Adrenal gland (tissue), 12 donors: ENCODE results near the gene SMIM10L2A. TPM values are rescaled to one million over a fixed set of nuclear protein-coding genes. Genes with fewer than 3 reads are reported as not detected.

Experiments
- DNase-seq, 7 donors: peaks; one replicate each; pipeline ENCODE4 v3.0.0-alpha.2; 2019 to 2020
- H3K27ac ChIP-seq, 5 donors: fragments of 200-600 bp; sonication (generic) in 4 of 5; 1 replicate in 3 of 5; 2 replicates in 2 of 5; pipeline versions ENCODE4 v1.5.1 to v1.8.0; 2016 to 2020; ENCODE audit warnings: mild to moderate bottlenecking in 1 of 5
- H3K27me3 ChIP-seq: fragments of 200-600 bp; 2 replicates; pipeline ENCODE4 v1.8.0; 2021
- H3K36me3 ChIP-seq, 2 donors: fragments of 200-600 bp; replicated peaks in 1 of 2; 1 replicate in 1 of 2; 2 replicates in 1 of 2; pipeline versions ENCODE4 v1.5.1 to v1.8.0; 2018 to 2022
- H3K4me1 ChIP-seq, 2 donors: fragments of 200-600 bp; replicated peaks in 1 of 2; 1 replicate in 1 of 2; 2 replicates in 1 of 2; pipeline versions ENCODE4 v1.5.1 to v1.8.0; 2018 to 2021
- H3K4me3 ChIP-seq, 4 donors: fragments of 200-600 bp; sonication (generic) in 3 of 4; one replicate each; pipeline ENCODE4 v1.5.1; 2016 to 2018
- H3K9me3 ChIP-seq, 3 donors: fragments of 200-600 bp; sonication (generic) in 1 of 3; replicated peaks in 1 of 3; 1 replicate in 2 of 3; 2 replicates in 1 of 3; pipeline versions ENCODE4 v1.5.1 to v1.8.0; 2016 to 2021
- CTCF ChIP-seq, 6 experiments: fragments of 450-650 bp in 4 of 6; fragments of 200-600 bp in 2 of 6; sonication (generic) in 1 of 6; IDR thresholded peaks; 1 replicate in 5 of 6; 2 replicates in 1 of 6; pipeline versions ENCODE4 v1.5.1 to v1.8.0; 2016 to 2021; ENCODE audit warnings: antibody characterized with exemption in 6 of 6, mild to moderate bottlenecking in 2 of 6, moderate library complexity in 1 of 6
- POLR2A ChIP-seq, 2 donors: fragments of 450-650 bp; IDR thresholded peaks; one replicate each; pipeline ENCODE4 v1.6.1; 2017; ENCODE audit warnings: antibody characterized with exemption in 2 of 2, mild to moderate bottlenecking in 2 of 2, moderate library complexity in 1 of 2
- WGBS, 4 donors: extraction: QIAGEN DNeasy Blood & Tissue Kit in 2 of 4; methylation state at CpG; one replicate each; pipeline versions ENCODE4 v1.1.5 to v1.1.7; 2013 to 2017; 5-methylcytosine and 5-hydroxymethylcytosine counted together
- intact Hi-C, 2 donors: fragments of 100-400 bp; cut with DNase I; formaldehyde crosslinking; loops; one replicate each; pipeline versions ENCODE4 v1.14.1 to v1.15.0; 2022 to 2023
- polyA plus RNA-seq, 3 donors: library from polyadenylated mRNA; stranded (reverse); fragments of 200-250 nt in 2 of 3; fragments of 350-450 nt in 1 of 3; fragmentation: Illumina TruSeq in 1 of 3; extraction: RNeasy Lipid Tissue Mini Kit (QIAGEN cat#74804) in 1 of 3; gene quantifications; one replicate each; pipeline ENCODE4 v1.2.3, GENCODE V29; 2013 to 2014
- total RNA-seq, 9 donors: library from RNA; depleted of rRNA in 4 of 9; stranded (reverse); fragments of >200 nt in 4 of 9; fragments of 120-200 nt in 1 of 9; fragmentation: NEBNext Ultra II Directional in 1 of 9; extraction: Animal tissue kit (Norgen Biotek cat#: 25700) in 1 of 9; gene quantifications; one replicate each; pipeline versions ENCODE4 v1.1.0 to v1.2.4, GENCODE V29; 2013 to 2023
- donor health status: healthy with polysubstance abuse.
- donor health status: Bipolar disorder and iron deficiency.
- donor health status: DM: yes; HTN: yes; CAD: no.
- donor health status: DM: no; HTN: no; CAD: no.
- donor health status: DM: no; HTN: no; CAD: no.
- donor health status: DM: yes; HTN: yes; CAD: no.

SMIM10L2A gene
- total and polyA plus RNA-seq, 12 donors = 31.5 to 109 (median 39.3) TPM

- intact Hi-C loops = no loop called here
- no peaks in the 10 kb centered on the region for H3K27me3 ChIP-seq
- no peak for DNase-seq
- H3K4me3 ChIP-seq = no peak overlapping the region
- no peak overlapping the region for H3K27ac ChIP-seq
- TF ChIP-seq POLR2A (IDR thresholded peaks at IDR 0.05) (no peak), CTCF (IDR thresholded peaks at IDR 0.05) (no peak)
- no peaks in the 10 kb centered on the region for H3K9me3 ChIP-seq
- H3K36me3 ChIP-seq = no peaks in the 10 kb centered on the region
- no peaks in the 10 kb centered on the region for H3K4me1 ChIP-seq
- WGBS, 4 donors = 73 to 89% (median 82%) methylated on average over 16 to 32 of the region's 32 CpGs
These were observed 14.7 kb downstream of the SMIM10L2A start for GRCh38 chrX:135436456-135436855.

GRCh38 chrX:135436966-135437866 is 15.5 kb downstream of the SMIM10L2A start:
- WGBS, 4 donors = 89 to 97% (median 94%) methylated on average over 12 to 49 of the region's 49 CpGs

GRCh38 chrX:135437867-135438733 is 16.4 kb downstream of the SMIM10L2A start:
- Histone ChIP-seq H3K27ac (no peak overlapping the region), H3K9me3 (no peaks in the 10 kb centered on the region), H3K4me1 (no peaks in the 10 kb centered on the region), H3K36me3 (no peaks in the 10 kb centered on the region), H3K27me3 (no peaks in the 10 kb centered on the region), H3K4me3 (no peak overlapping the region)
- no peak for DNase-seq
- TF ChIP-seq POLR2A (IDR thresholded peaks at IDR 0.05) (no peak), CTCF (IDR thresholded peaks at IDR 0.05) (no peak)
- intact Hi-C loops = no loop called here
- 90 to 97% (median 91%) methylated on average over 13 to 28 of the region's 28 CpGs; no CpG with 5 or more reads in 1 of the 4 donors for whole genome bisulfite sequencing, 4 donors

More at GRCh38 chrX:135436966-135437866, 15.5 kb downstream of the SMIM10L2A start:
- Histone ChIP-seq H3K9me3 (no peaks in the 10 kb centered on the region), H3K27me3 (no peaks in the 10 kb centered on the region), H3K4me1 (no peaks in the 10 kb centered on the region), H3K36me3 (no peaks in the 10 kb centered on the region), H3K27ac (no peak overlapping the region), H3K4me3 (no peak overlapping the region)
- intact Hi-C loops = no loop called here
- no peak for DNase-seq
- TF ChIP-seq POLR2A (IDR thresholded peaks at IDR 0.05) (no peak), CTCF (IDR thresholded peaks at IDR 0.05) (no peak)

- intact Hi-C loops = no loop called here
- H3K4me1 ChIP-seq = no peaks in the 10 kb centered on the region
- 63 to 86% (median 83%) methylated on average over 3 to 7 of the region's 7 CpGs; no CpG with 5 or more reads in 1 of the 4 donors for WGBS, 4 donors
- H3K27ac ChIP-seq = no peak overlapping the region
- H3K9me3 ChIP-seq = no peaks in the 10 kb centered on the region
- no peaks in the 10 kb centered on the region for H3K27me3 ChIP-seq
- no peak for DNase-seq
- no peak for TF ChIP-seq POLR2A (IDR thresholded peaks at IDR 0.05)
- TF ChIP-seq CTCF (IDR thresholded peaks at IDR 0.05) = no peak
- H3K36me3 ChIP-seq = no peaks in the 10 kb centered on the region
- H3K4me3 ChIP-seq = no peak overlapping the region
These were observed 16.9 kb downstream of the SMIM10L2A start for GRCh38 chrX:135438734-135439043.
